Activated effector memory CD4-positive, alpha-beta T cell treated with anti-CD3 and anti-CD28 coated beads, Interleukin-2, amount 50 U/mL, for 16 hours (primary cell): ENCODE measurements around the gene CREB5.

Source experiments
- DNase-seq: peaks from one replicate; pipeline ENCODE4 v3.0.0-alpha.2; 2020

CREB5 gene

DNA sequence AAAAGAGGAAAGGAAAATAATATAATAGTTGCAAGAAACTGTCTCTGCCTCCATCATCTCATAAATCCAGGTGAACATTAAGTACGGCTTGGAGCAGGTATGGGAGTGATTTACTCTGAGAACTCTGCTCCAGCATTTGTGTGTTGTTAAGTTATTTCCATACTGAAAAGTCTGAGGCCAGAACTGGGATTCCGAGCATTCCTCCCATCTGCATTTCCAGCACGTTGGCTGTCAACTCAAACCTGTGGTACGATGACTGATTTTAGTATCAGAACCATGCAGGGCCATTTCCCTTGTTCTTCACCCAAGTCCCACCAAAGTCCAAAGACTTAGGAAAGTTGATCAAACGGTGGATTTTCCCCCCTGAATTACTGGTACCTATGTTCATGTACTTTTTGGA, 104.9 kb downstream of the CREB5 start:
- DNase-seq, result no peak

DNA sequence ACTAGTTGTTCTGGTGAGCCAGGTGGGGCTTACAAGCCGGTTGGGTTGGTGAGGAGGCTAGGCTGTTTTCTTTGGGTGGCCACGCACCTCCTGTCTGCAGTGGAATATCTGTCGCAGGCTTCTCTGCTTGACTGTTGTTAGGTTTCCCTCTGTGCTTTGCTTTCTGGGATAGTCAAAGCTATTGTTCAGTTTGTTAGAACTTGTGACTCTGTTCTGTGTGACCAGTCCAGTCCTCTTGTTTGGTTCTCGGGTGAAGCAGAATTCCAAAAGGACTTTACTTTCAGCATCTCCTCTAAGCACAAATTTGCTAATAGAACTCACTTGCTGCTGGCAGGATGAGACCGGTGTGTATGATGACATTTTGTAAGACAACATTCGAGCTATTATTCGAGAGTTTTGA, 105.3 kb downstream of the CREB5 start:
- DNase-seq, result no peak

DNA sequence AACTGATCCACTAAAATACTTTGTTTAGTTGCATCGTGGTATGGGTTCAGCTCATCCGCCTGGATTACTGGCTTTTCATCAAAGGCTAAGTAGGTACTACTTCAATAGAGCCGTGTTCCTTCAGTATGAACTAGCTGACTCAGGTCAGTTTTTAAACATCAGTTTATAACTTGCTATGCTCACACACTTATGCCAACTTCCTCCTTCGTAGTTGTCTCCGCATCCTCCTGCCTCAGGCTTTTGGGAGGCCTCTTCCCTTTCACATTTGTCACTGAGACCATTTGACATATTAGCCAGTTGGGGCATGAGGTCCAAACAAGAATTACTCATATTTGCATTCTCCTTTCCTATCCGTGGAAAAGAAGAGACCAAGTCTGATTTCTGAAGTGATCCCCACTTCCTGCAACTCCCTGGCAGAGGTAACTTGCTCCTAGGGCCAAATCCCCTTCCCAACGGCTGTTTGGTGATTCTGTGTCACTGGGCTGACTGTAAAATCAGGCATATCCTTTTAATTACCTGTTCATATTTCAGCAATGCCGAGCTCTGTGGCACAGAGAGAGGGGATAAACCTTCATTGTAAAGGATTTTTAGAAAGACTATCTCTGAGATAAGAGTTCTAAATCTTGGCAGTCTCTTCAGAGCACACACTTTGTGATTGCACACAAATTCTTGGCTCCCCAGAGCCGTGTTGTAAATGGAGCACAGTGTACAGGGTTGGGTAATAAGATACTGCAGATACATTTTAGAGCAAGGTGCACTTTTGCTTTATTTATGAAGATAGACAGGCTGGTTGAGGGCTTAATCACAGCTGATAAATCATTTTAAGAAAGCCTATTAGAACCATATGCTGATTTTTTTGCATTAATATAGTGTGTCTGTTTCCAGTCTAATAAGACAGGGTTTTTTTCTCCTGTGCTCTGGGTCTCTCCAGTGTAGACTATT, 108.0 kb downstream of the CREB5 start:
- no peak for DNase-seq

GRCh38 chr7:28524978-28525377, 112.7 kb downstream of the CREB5 start:
- no peak for DNase-seq

DNA sequence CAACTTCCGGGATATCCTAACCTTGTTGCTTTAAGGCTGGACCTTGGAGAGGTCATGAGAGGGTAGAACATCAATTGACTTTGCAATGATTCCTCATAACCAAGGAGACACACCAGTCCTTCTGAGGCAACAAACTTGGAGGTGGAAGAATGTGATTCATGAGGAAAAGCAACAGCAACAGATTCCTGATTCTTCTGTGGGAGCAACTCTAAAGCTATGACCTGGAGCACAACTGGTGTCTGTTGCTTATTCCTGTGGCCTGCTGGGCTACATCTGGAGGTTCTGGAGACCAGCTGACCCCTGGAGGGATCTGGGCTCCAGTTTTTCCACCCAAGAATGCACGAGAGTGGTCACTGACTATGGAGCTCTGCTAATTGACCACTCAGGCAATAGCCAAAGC, 116.6 kb downstream of the CREB5 start:
- no peak for DNase-seq

- DNase-seq, result no peak
Observed at GRCh38 chr7:28529755-28530154, 117.4 kb downstream of the CREB5 start.

DNA sequence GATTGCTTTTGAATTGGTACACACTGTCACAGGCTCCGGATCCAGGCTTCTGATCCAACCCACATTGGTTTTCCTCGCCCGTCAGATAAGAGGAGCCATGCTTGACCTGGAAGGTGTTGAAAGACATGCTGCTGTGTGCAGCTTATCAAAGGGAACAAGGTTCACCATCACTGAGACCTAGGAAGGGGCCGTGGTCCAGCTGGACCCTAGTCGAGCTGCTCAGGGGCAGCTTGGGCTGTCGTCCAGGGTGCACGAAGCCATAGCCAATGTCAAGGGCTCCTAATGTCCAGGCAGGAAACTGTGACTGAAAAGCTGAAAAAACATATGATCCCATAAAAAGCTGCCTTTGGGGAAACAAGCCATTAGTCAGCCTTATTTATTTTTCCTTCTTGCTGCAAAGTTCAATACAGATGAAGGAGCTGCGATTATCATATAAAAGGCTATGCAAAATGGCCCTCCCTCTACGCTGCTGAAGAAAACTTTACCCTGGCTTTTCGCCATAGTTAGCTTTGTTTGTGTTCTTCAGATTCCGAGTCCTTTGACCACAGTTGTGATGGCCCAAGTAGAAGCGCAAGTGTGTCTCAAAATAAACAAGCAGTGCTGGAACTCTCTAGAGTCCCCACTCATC, 118.0 kb downstream of the CREB5 start:
- no peak for DNase-seq

GRCh38 chr7:28530803-28531175, 118.5 kb downstream of the CREB5 start:
- DNase-seq, result no peak

DNA sequence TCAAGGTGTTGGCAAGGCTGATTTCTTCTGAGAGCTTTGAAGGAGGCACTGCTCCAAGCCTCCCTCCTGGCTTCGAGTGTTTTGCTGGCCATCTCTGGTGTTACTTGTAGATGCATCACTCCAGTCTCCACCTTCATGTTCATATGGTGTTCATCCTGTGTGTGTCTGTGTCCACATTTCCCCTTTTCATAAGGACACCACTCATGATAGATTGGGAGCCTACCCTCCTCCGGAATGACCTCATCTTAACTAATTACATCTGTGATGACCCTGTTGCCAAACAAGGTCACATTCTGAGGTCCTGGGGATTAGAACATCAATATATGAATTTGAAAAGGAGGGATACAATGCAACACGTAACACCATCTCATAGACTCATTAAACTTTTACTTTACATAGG, 119.0 kb downstream of the CREB5 start:
- DNase-seq, result no peak

DNA sequence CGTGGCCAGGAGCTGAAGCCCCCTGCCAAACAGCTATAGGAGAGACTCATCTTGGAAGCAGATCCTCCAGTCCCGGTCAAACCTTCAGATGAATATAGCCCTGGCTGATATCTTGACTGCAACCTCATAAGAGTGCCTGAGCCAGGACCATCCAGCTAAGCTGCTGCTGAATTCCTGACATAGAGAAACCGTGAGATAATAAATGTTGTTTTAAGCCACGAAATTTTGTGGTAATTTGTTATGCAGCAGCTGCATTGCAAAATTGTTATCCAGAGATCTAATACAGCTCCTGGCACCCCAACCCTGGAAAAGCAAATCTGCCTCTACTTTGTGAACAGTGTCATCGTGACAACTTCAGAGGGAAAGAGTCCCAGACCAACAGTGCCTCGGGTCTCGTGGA, 119.9 kb downstream of the CREB5 start:
- DNase-seq, result no peak

- no peak for DNase-seq
Observed at GRCh38 chr7:28533267-28533666, 120.9 kb downstream of the CREB5 start.

- no peak for DNase-seq
Observed at GRCh38 chr7:28533731-28534531, 121.6 kb downstream of the CREB5 start.

GRCh38 chr7:28536259-28536658, 123.9 kb downstream of the CREB5 start:
- DNase-seq, result no peak

DNA sequence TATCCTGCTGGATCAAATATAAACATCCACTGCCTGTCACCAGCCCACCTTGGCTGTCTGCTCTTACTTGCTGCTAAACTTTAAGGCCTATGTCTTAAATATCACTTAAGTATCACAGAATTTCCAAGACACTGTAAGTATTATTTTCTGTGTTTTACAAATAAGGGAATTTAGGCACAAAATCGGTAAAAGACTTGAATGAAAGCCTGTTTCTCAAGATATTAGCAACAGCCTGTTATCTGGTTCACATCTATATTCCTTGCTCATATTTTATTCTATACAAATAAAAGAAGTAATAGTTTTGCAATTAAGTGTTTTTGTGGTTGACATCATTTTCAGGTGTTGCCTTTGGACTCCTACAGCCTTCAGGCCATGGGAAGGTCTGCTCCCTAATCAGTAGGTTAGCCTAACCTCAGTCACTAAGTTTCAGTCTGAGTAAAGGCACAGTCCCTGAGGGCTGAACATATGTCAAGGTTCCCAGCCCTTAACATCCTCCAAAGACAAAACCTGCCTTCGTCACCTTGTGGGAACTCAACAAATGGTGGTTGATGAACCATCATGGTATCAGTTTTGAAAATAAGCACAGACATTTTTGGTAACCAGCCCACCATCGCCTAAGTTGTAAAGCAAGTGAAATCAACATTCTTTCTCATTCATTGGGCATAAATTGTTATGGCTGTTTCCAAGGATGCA, 127.1 kb downstream of the CREB5 start:
- no peak for DNase-seq

DNA sequence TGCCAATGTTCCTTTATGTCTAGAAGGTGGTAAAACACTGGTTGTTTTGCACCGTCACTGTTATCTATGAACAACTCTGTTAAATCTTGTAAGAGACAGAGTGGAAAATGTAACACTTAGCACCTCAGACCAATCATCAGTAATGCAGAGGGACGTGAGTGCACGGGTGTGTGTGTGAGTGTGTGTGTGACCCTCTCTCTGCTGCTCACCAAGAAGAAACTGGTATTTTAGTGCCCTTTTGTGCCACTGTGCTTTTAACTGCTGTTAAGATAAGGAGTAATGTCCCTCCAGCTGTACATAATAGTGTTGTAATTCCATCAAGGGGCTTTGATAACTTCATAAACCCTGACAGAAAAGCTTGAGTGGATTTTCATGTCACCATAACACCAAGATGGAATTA, 130.1 kb downstream of the CREB5 start:
- no peak for DNase-seq

DNA sequence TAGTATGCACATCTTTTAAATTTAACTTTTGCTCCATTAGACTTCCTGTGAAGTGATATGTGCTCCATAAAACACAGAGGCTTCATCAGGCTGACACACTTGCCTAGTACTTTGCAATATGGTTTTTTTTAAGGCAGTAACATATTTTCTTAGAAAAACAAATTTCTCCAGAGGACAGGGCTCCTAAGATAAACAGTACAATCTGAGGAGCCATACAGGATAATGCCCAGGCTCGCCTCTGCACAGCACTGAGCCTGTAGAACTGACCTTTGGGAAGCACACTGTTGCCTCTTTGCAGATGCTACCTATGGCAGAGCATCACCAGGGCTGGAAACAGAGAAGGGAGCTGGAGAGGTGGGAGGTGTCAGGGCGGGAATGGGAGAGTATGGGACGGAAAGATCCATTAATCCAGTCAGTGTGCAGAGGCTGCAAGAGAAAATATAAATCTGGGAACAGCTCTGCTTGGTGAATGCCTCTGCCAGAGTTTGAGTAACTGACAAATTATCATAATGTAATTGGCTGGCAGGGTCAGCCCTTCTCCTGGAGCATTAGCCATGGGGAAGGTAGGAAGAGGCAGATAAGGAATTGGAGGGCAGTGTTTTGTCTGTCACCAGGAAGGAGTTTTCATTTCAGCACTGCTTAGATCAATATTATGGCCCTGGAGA, 132.3 kb downstream of the CREB5 start:
- no peak for DNase-seq

- no peak for DNase-seq
Observed at GRCh38 chr7:28546067-28546466, 133.7 kb downstream of the CREB5 start.

- DNase-seq, result no peak
Observed at GRCh38 chr7:28547115-28547514, 134.8 kb downstream of the CREB5 start.

DNA sequence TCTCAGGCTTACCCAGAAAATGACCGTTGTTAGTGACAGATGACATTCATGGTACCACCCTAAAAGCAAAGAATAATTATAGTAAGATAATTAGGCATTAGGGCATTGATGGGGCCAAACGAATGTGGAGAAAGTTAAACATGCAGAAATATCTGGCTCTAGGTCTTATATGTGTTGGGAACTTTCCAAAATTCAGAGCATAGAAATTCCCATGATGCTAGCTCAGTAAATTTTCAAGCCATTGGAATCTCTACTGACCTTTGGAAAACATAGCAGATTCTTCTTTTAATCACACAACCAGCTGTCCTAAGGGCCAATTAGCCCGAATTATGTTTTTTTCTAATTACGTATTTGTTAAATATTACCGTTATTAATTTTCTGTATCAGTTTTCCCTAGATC, 136.1 kb downstream of the CREB5 start:
- no peak for DNase-seq

DNA sequence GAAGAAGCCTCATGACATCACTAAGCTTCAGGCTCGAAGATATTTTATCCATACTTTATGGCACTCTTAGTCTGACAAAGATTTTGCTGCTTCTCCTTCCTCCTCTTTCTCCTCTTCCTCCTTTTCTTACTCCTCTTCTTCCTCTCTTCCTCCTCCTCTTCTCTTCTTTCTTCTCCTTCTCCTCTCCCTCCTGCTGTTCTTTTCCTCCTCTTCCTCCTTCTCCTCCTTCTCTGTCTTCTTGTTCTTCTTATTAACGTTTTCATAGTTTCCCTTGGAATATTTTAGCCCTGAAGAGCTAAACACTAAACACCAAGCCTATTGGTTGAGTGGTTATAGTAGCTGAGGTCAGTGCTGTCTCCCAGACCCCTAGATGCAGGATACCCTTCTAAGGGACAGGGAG, 137.7 kb downstream of the CREB5 start:
- DNase-seq, result no peak

GRCh38 chr7:28550580-28551186, 138.4 kb downstream of the CREB5 start:
- no peak for DNase-seq

- DNase-seq, result no peak
Observed at GRCh38 chr7:28551331-28551730, 139.0 kb downstream of the CREB5 start.
